Activated CD4-positive, alpha-beta memory T cell treated with anti-CD3 and anti-CD28 coated beads, Interleukin-2, amount 10 ng/mL, durations not matched to agents 7 days and 5 days (primary cell): ENCODE data around the gene MSH5. TPM values are rescaled to one million over a fixed set of nuclear protein-coding genes. Genes with fewer than 3 reads are reported as not detected.

Experiments
- CTCF ChIA-PET: fragments of 350-600 bp; sonication (Branson Sonifier 250); formaldehyde crosslinking; loops from one replicate; lab custom pipeline; 2021; ENCODE audit warnings: antibody characterized with exemption, inconsistent platforms; lab: Charles Lee
- POLR2A ChIA-PET: fragments of 350-600 bp; sonication (Branson Sonifier 250); formaldehyde crosslinking; loops from one replicate; lab custom pipeline; 2021; ENCODE audit warnings: antibody characterized with exemption; lab: Charles Lee
- DNase-seq: peaks from one replicate; pipeline ENCODE4 v3.0.0-alpha.2; 2020
- H3K27ac Mint-ChIP-seq: one replicate; pipeline ENCODE4 v1.8.0; 2021; ENCODE audit warnings: mild to moderate bottlenecking, mixed read lengths
- H3K27me3 Mint-ChIP-seq: one replicate; pipeline ENCODE4 v1.8.0; 2021; ENCODE audit warnings: mixed read lengths
- H3K36me3 Mint-ChIP-seq: one replicate; pipeline ENCODE4 v1.8.0; 2021; ENCODE audit warnings: low read depth, mixed read lengths
- H3K4me1 Mint-ChIP-seq: one replicate; pipeline ENCODE4 v1.8.0; 2021; ENCODE audit warnings: mixed read lengths
- H3K4me3 Mint-ChIP-seq: one replicate; pipeline ENCODE4 v1.8.0; 2021; ENCODE audit warnings: mild to moderate bottlenecking, mixed read lengths
- H3K9me3 Mint-ChIP-seq: one replicate; pipeline ENCODE4 v1.8.0; 2021; ENCODE audit warnings: mixed read lengths
- total RNA-seq, 2 experiments: library from RNA; stranded (reverse); gene quantifications; one replicate each; pipeline ENCODE4 v1.2.3, GENCODE V29; 2021

Gene MSH5
- total RNA-seq, 2 experiments from 2014 or later, result 60.1 to 63.2 TPM

DNA sequence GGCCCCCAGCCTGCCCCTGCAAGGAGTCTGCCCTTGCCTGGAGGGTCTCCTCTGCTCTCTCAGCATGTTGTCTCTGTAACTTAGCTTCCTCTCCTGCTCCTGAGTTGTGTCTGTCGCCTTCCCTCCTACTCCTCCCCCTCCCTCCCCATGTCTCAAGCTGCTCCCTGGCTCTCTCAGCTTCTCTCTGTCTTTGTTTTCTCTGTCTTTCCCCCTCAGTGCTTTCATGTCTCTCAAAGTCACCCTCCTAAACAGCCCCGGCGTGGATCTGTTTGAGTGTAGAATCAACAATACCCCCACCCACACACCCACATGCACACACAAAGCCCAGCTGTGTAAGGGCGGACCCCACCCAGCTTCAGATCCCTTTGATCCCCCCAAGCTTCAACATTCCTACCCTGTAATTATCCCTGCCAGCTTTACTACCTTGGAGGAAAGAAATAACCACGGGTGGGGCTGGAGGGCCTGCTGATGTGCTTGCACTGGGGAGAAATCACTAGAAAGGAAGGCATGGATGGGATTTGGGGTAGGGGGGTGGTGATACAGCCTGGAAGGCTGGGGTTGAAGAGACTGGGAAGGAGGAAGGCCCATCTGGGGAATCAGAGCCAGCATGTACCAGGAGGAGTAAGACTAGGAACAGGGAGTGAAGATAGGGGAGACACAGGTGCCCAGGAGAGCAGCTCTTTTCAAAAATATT, 25.7 kb upstream of the MSH5 start:
- Mint-ChIP-seq H3K9me3 (no peaks in the 10 kb centered on the region), H3K36me3 (no peaks in the 10 kb centered on the region), H3K27me3 (peaks cover 13% of the 10 kb centered on the region), H3K4me1 (peaks cover 26% of the 10 kb centered on the region), H3K27ac (no peak overlapping the region), H3K4me3 (no peak overlapping the region)
- no peak for DNase-seq
- POLR2A ChIA-PET, result interaction anchor here (0.7 to 2.2 kb wide), 6 partner anchors 11 to 27 kb away, joined by 3 to 7 read pairs (median 3); partner anchors contain the start of gene DDAH2
- CTCF ChIA-PET, result interaction anchor here (0.7 to 1.1 kb wide), 3 partner anchors 9 to 116 kb away, joined by 3 read pairs; partner anchors contain the start of gene MPIG6B

DNA sequence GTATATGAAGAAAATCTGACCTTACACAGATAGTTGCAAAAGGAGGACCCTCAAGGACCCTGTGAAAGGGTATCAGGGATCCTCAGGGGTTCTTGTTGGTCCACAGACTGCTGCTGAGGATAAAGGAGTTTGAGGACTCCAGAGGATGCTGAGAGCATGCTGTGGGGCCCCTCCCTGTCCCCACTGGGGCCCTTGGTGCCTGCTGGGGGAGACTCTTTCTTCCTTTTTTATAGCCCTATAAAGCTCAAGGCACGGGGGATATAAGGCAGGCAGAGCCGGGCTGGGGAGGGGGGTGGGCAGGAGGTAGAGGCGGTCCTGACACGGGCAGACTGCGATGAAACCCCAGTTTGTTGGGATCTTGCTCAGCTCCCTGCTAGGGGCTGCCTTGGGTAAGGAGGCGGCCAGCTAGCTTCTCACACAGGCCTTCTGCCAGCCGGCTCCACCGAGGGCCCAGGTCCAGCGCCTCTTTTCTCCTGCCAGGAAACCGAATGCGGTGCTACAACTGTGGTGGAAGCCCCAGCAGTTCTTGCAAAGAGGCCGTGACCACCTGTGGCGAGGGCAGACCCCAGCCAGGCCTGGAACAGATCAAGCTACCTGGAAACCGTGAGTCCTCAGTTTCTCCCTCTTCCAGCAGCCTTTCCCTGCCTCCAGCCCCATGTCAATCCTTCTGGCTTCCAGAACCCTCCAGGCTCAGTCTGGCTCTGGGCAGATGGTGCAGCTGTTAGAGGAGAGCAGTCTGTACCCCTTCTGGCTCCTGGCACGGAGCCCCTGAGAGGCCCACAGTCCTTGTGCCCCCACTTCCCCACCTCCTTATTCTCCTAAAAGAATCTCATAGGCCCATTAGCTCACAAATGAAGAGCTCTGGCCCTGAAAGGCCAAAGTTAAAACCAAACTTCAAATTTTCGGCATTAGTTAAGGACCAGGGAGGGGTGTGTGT, 24.5 kb upstream of the MSH5 start, which contains the start of gene LY6G6D:
Gene LY6G6D, plus strand, starts transcription at position 327 of the 937 bp plus-strand sequence. Its CDS starts 8 bp downstream, at position 335.
- peaks cover 24% of the 10 kb centered on the region for H3K4me1 Mint-ChIP-seq

DNA sequence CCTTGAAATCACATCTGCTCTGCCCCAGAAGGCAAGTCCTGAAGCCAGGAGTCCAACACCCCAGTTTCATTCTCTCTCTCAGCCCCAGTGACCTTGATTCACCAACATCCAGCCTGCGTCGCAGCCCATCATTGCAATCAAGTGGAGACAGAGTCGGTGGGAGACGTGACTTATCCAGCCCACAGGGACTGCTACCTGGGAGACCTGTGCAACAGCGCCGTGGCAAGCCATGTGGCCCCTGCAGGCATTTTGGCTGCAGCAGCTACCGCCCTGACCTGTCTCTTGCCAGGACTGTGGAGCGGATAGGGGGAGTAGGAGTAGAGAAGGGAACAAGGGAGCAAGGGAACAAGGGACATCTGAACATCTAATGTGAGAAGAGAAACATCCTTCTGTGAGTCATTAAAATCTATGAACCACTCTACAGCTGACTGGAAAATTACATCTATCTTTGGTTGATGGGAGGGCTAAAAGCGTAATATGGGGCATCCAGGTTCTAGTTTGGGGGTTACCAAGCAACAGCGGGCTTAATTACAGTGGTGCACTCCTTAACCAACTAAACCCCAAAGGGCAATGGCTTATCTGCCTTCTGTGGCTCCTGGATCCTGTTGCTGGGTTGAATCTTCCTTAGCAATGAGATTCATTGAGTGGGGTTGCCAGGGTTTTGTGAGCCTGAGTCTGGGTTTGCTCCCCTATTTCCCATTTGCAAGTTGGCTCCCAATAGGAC, 22.1 kb upstream of the MSH5 start:
- Mint-ChIP-seq H3K27me3 (peaks cover 15% of the 10 kb centered on the region), H3K4me3 (no peak overlapping the region), H3K27ac (no peak overlapping the region), H3K9me3 (no peaks in the 10 kb centered on the region), H3K4me1 (peaks cover under 1% of the 10 kb centered on the region), H3K36me3 (no peaks in the 10 kb centered on the region)
- ChIA-PET CTCF (no interaction called here), POLR2A (no interaction called here)
- DNase-seq, result no peak

More for the DNA sequence above, 24.5 kb upstream of the MSH5 start, which contains the start of gene LY6G6D:
- Mint-ChIP-seq H3K9me3 (no peaks in the 10 kb centered on the region), H3K27me3 (peaks cover 13% of the 10 kb centered on the region), H3K36me3 (no peaks in the 10 kb centered on the region), H3K27ac (no peak within 1 kb of the TSS), H3K4me3 (no peak within 1 kb of the TSS)
- no peak for DNase-seq
- POLR2A ChIA-PET, result interaction anchor here (1.2 to 1.7 kb wide), 5 partner anchors 13 to 25 kb away, joined by 3 to 7 read pairs (median 3); no protein-coding TSS in a partner anchor
- CTCF ChIA-PET, result interaction anchor here (1.0 kb wide), 2 partner anchors 8 to 13 kb away, joined by 3 read pairs; partner anchors contain the start of gene MPIG6B

DNA sequence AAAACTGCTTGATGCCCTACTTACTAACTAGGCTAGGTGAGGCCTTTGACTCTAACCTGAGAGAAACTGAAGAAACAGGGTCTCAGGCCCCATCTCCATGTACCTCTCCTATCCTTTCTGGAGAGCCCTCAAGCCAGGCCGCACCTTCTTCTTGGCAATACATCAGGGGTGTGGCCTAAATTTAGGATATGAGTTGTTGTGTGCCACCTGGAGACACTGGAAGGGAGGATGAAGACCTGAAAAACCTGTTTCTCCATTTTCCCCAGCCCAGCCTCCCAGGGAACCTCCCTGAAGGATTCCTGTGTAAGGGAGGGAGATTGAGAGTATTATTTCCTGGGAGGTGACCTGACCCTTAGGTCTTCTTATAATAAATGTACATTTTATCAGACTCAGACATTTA, 21.5 kb upstream of the MSH5 start:
- DNase-seq, result no peak
- Mint-ChIP-seq H3K27ac (no peak overlapping the region), H3K27me3 (peaks cover 11% of the 10 kb centered on the region), H3K36me3 (no peaks in the 10 kb centered on the region), H3K4me3 (no peak overlapping the region), H3K4me1 (peaks cover under 1% of the 10 kb centered on the region), H3K9me3 (no peaks in the 10 kb centered on the region)
- ChIA-PET POLR2A (no interaction called here), CTCF (no interaction called here)

DNA sequence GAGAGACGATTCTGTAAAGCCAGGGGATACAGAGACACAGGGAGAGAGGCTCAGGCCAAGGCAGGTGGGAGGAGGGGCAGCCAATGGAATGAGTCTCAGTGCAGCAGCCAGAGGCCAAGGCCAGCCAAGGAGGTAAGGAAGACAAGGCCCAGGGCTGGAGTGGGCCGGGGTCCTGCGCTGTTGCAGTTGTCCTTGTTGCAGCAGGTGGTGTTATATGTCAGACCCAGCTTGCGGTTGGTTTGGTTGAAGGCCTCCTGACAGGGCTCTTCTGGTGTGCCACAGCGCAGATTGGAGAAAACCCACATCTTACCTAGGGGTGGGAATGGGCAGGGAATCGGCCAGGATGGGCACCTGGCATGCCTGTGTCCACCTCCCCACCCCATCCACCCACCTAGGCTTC, 20.8 kb upstream of the MSH5 start:
- Mint-ChIP-seq H3K4me1 (peaks cover 2% of the 10 kb centered on the region), H3K36me3 (no peaks in the 10 kb centered on the region)

DNA sequence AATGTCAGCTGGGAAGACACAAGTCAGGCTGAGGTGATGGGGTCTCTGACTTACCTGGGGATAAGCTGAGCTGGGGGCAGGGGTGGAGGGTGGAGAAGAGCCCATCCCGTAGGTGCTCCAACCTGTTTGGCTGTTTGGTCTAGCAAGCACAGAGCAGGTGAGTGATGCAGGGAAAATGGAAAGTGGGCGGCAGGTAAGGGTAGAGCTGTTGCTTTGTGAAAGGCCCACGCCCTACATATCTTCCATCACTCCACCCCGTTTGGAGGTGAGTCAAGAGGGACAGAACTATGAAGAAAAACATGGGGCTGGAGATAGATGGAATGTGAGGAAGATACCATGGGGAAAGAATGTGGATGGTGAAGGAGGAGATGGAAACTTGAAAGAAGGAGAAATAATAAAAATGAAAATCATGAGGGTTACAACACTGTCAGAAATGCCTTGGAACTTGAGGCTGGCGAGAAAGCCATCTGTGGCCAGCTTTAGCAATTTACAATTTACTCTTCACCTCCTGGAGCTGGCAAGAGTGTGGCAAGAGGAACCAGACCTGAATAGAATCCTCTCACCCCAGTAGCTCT, 19.5 kb upstream of the MSH5 start:
- H3K4me1 Mint-ChIP-seq, result peaks cover 6% of the 10 kb centered on the region
- no peak overlapping the region for H3K4me3 Mint-ChIP-seq
- no peak for DNase-seq
- CTCF ChIA-PET, result no interaction called here
- peaks cover 4% of the 10 kb centered on the region for H3K27me3 Mint-ChIP-seq
- H3K9me3 Mint-ChIP-seq, result no peaks in the 10 kb centered on the region
- no peak overlapping the region for H3K27ac Mint-ChIP-seq
- POLR2A ChIA-PET, result interaction anchor here (1.1 kb wide), 1 partner anchor 18 kb away, joined by 4 read pairs; no protein-coding TSS in a partner anchor
- H3K36me3 Mint-ChIP-seq, result no peaks in the 10 kb centered on the region

More for the DNA sequence above, 20.8 kb upstream of the MSH5 start:
- H3K27me3 Mint-ChIP-seq, result peaks cover 8% of the 10 kb centered on the region
- no peak overlapping the region for H3K4me3 Mint-ChIP-seq
- H3K27ac Mint-ChIP-seq, result no peak overlapping the region
- CTCF ChIA-PET, result interaction anchor here (0.6 kb wide), 1 partner anchor 111 kb away, joined by 3 read pairs; no protein-coding TSS in a partner anchor
- no peak for DNase-seq
- H3K9me3 Mint-ChIP-seq, result no peaks in the 10 kb centered on the region
- POLR2A ChIA-PET, result no interaction called here

DNA sequence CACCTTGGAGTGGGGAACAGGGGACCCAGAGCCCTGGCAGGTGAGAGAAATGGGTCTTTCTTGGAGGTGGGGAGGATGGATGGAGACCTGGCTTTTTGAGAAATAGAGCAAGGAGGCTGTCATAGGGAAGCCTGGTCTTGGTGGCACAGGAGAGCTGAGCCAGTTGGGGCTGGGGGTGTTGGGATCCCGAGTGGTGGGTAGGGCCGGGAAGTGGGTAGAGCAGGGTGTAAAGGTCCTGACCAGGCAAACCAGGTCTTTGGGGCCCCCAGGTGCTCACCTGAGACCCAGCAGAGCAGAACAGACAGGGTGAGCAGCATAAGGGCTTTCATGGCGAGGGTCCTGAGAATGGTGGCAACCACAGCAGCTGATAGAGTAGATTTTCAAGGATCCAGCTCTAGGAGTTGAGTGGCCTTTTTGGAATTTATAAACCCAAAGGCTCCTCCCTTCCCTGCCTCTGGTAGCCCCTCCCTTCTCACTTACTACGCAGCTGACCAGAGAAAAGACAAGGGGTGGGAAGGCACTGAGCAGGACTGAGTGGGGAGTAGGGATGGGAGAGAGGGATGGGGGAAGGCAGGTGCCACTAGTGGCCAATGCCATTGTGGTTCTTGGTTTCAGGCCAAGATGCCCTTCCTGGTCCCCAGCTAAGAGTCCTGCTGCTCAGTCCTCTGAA, 18.3 kb upstream of the MSH5 start, which contains the start of gene LY6G6C:
Gene LY6G6C, minus strand, starts transcription at position 396 of the 670 bp plus-strand sequence. Its CDS starts 67 bp downstream, at position 329.
- Mint-ChIP-seq H3K9me3 (no peaks in the 10 kb centered on the region), H3K27ac (no peak within 1 kb of the TSS), H3K4me3 (no peak within 1 kb of the TSS), H3K36me3 (peaks cover 10% of the 10 kb centered on the region), H3K27me3 (peaks cover 4% of the 10 kb centered on the region), H3K4me1 (peaks cover 17% of the 10 kb centered on the region)
- ChIA-PET POLR2A (no interaction called here), CTCF (interaction anchor here (0.6 kb wide), 1 partner anchor 108 kb away, joined by 3 read pairs; no protein-coding TSS in a partner anchor)
- DNase-seq, result no peak

DNA sequence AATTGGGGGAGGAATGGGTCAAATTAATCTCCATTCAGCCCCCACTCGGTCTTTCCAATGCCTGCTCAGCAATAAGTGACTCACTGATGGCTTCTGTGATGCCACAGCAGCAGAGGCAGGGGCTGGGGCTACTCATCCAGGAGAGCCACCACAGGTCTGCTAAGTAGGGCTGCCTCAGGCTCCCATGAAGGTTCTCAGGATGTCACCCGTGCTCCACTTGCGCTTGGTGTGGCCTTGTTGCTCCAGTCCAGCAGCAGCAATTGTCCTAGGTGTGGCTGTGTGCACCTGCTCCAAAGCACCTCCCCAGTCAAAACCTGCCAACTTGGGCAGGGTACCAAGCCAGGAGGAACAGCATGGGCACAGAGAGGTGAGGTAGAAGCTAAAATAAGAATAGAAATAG, 17.6 kb upstream of the MSH5 start:
- DNase-seq, result no peak
- no peak overlapping the region for H3K27ac Mint-ChIP-seq
- peaks cover 24% of the 10 kb centered on the region for H3K4me1 Mint-ChIP-seq
- H3K36me3 Mint-ChIP-seq, result peaks cover 17% of the 10 kb centered on the region
- no peaks in the 10 kb centered on the region for H3K9me3 Mint-ChIP-seq
- POLR2A ChIA-PET, result interaction anchor here (0.8 kb wide), 1 partner anchor 16 kb away, joined by 3 read pairs; no protein-coding TSS in a partner anchor
- no peak overlapping the region for H3K4me3 Mint-ChIP-seq
- CTCF ChIA-PET, result no interaction called here
- peaks cover 4% of the 10 kb centered on the region for H3K27me3 Mint-ChIP-seq

DNA sequence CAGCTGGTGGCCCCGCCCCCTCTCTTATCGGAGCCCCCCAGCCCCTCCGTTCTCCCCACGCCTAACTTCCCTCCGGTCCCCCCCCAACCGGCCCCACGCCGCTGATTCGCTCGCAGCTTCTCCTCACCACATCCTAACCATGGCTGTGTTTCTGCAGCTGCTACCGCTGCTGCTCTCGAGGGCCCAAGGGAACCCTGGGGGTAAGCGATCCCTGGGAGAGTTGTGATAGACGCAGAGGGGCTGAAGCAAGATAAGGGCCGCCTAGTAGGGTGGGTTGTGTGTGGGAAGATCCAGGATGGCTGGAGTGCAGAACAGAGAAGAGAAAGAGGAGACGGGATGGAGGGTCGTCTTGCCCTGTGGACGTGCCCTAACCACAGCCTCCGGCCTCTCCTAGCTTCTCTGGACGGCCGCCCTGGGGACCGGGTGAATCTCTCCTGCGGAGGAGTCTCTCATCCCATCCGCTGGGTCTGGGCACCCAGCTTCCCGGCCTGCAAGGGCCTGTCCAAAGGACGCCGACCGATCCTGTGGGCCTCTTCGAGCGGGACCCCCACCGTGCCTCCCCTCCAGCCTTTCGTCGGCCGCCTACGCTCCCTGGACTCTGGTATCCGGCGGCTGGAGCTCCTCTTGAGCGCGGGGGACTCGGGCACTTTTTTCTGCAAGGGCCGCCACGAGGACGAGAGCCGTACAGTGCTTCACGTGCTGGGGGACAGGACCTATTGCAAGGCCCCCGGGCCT, 16.4 kb upstream of the MSH5 start, which contains the start of gene MPIG6B:
Gene MPIG6B, plus strand, starts transcription at position 129 of the 735 bp plus-strand sequence. Its CDS starts 11 bp downstream, at position 140.
- Mint-ChIP-seq H3K27ac (no peak within 1 kb of the TSS), H3K4me1 (peaks cover 36% of the 10 kb centered on the region), H3K27me3 (peaks cover 4% of the 10 kb centered on the region), H3K9me3 (no peaks in the 10 kb centered on the region), H3K4me3 (no peak within 1 kb of the TSS), H3K36me3 (peaks cover 27% of the 10 kb centered on the region)
- DNase-seq, result no peak
- POLR2A ChIA-PET, result interaction anchor here (0.8 to 5.5 kb wide), 3 partner anchors 13 to 99 kb away, joined by 3 to 58 read pairs (median 4); partner anchors contain the start of gene CLIC1
- CTCF ChIA-PET, result interaction anchor here (0.9 kb wide), 1 partner anchor 9 kb away, joined by 3 read pairs; no protein-coding TSS in a partner anchor

DNA sequence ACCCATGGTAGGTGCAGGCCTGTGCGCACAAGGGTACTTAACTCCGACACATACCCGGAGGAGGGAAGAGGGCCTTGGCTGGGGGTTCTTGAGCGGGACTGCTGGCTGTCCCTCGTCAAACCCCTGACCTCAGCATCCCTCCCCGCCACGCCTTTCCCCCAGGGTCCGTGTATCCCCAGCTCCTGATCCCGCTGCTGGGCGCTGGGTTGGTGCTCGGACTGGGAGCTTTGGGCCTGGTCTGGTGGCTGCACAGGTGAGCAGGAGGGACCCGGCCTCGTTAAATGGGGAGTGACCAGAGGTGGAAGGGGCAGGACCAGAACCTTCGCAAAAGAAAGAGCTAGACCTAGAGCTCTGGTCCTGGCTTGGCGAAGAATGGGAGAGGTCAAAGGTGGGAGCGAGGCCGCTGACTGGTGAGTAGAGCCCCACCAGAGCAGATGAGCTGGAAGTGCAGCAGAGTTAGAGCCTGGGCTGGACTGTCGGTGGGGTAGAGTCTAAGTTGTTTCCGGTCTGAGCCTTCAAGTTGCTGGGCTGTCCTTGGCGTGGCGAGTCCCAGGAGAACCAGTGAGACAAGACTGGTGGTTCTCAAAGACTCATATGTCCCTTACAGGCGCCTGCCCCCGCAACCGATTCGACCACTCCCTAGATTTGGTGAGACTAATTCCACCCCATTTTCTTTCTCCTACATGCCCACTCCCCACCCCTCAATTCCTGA, 15.7 kb upstream of the MSH5 start:
- ChIA-PET POLR2A (interaction anchor here (0.8 to 5.5 kb wide), 3 partner anchors 13 to 98 kb away, joined by 3 to 58 read pairs (median 4); partner anchors contain the start of gene CLIC1), CTCF (interaction anchor here (1.0 kb wide), 1 partner anchor 14 kb away, joined by 3 read pairs; no protein-coding TSS in a partner anchor)
- peaks cover 43% of the 10 kb centered on the region for H3K4me1 Mint-ChIP-seq
- H3K4me3 Mint-ChIP-seq, result no peak overlapping the region
- H3K27ac Mint-ChIP-seq, result no peak overlapping the region
- H3K27me3 Mint-ChIP-seq, result peaks cover 4% of the 10 kb centered on the region
- no peak for DNase-seq
- H3K9me3 Mint-ChIP-seq, result no peaks in the 10 kb centered on the region
- H3K36me3 Mint-ChIP-seq, result peaks cover 31% of the 10 kb centered on the region
